SK-N-SH treated with all-trans-retinoic acid at 6 μM for 48 hours (cell line): Measurements from ENCODE around the gene ZC2HC1C.

Experiments
- CSRNP3 ChIP-seq: fragments of 250-450 bp; sonication (Bioruptor Pico); IDR thresholded peaks from 2 replicates; pipeline ENCODE4 v1.5.1; 2021; ENCODE audit warnings: mild to moderate bottlenecking, moderate library complexity
- ISL1 ChIP-seq: fragments of 250-450 bp; sonication (Bioruptor Pico); IDR thresholded peaks from 2 replicates; pipeline ENCODE4 v2.1.2; 2022; ENCODE audit warnings: mild to moderate bottlenecking, moderate library complexity
- OSR1 ChIP-seq: fragments of 250-450 bp; sonication (Bioruptor Pico); IDR thresholded peaks from 2 replicates; pipeline ENCODE4 v1.8.0; 2022; ENCODE audit warnings: moderate library complexity, mild to moderate bottlenecking, inconsistent platforms
- RARB ChIP-seq: fragments of 250-450 bp; sonication (Bioruptor Pico); IDR thresholded peaks from 2 replicates; pipeline ENCODE4 v1.8.0; 2021; ENCODE audit warnings: mild to moderate bottlenecking, moderate library complexity
- SNAI2 ChIP-seq: fragments of 250-450 bp; sonication (Bioruptor Pico); IDR thresholded peaks from 2 replicates; pipeline ENCODE4 v1.5.0; 2020; ENCODE audit warnings: mild to moderate bottlenecking, moderate library complexity
- TCF4 ChIP-seq: fragments of 250-450 bp; sonication (Bioruptor Pico); IDR thresholded peaks from 2 replicates; pipeline ENCODE4 v1.8.0; 2021; ENCODE audit warnings: mild to moderate bottlenecking, moderate library complexity, borderline replicate concordance
- ZFP30 ChIP-seq: fragments of 450-650 bp; formaldehyde crosslinking; IDR thresholded peaks from 2 replicates; pipeline ENCODE4 v1.5.0; 2022; ENCODE audit warnings: mild to moderate bottlenecking, moderate library complexity
- ZNF565 ChIP-seq: fragments of 450-650 bp; formaldehyde crosslinking; conservative IDR thresholded peaks from 2 replicates; pipeline ENCODE4 v1.5.0; 2020; ENCODE audit warnings: low read depth, mild to moderate bottlenecking, moderate library complexity
- TF ChIP-seq, protein P1 (sequence below): fragments of 250-450 bp; sonication (Bioruptor Pico); IDR thresholded peaks from 2 replicates; pipeline ENCODE4 v1.8.0; 2020; ENCODE audit warnings: mild to moderate bottlenecking, moderate library complexity, borderline replicate concordance
- TF ChIP-seq, protein P2 (sequence below): fragments of 250-450 bp; sonication (Bioruptor Pico); IDR thresholded peaks from 2 replicates; pipeline ENCODE4 v1.8.0; 2021; ENCODE audit warnings: low read depth, mild to moderate bottlenecking, moderate library complexity, borderline replicate concordance
- TF ChIP-seq, protein P3 (sequence below): fragments of 250-450 bp; sonication (Bioruptor Pico); IDR thresholded peaks from 2 replicates; pipeline ENCODE4 v1.5.0; 2020; ENCODE audit warnings: mild to moderate bottlenecking, moderate library complexity

- no peak for TF ChIP-seq RARB
- TF ChIP-seq TCF4 (CRISPR knock-in tag), result peak; percentile 74
- no peak for TF ChIP-seq ZNF565
- TF ChIP-seq, protein P1, sequence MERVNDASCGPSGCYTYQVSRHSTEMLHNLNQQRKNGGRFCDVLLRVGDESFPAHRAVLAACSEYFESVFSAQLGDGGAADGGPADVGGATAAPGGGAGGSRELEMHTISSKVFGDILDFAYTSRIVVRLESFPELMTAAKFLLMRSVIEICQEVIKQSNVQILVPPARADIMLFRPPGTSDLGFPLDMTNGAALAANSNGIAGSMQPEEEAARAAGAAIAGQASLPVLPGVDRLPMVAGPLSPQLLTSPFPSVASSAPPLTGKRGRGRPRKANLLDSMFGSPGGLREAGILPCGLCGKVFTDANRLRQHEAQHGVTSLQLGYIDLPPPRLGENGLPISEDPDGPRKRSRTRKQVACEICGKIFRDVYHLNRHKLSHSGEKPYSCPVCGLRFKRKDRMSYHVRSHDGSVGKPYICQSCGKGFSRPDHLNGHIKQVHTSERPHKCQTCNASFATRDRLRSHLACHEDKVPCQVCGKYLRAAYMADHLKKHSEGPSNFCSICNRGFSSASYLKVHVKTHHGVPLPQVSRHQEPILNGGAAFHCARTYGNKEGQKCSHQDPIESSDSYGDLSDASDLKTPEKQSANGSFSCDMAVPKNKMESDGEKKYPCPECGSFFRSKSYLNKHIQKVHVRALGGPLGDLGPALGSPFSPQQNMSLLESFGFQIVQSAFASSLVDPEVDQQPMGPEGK (CRISPR knock-in tag), result peak; percentile 81
- TF ChIP-seq, protein P2, sequence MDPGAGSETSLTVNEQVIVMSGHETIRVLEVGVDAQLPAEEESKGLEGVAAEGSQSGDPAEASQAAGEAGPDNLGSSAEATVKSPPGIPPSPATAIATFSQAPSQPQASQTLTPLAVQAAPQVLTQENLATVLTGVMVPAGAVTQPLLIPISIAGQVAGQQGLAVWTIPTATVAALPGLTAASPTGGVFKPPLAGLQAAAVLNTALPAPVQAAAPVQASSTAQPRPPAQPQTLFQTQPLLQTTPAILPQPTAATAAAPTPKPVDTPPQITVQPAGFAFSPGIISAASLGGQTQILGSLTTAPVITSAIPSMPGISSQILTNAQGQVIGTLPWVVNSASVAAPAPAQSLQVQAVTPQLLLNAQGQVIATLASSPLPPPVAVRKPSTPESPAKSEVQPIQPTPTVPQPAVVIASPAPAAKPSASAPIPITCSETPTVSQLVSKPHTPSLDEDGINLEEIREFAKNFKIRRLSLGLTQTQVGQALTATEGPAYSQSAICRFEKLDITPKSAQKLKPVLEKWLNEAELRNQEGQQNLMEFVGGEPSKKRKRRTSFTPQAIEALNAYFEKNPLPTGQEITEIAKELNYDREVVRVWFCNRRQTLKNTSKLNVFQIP (CRISPR knock-in tag), result peak; percentile 59; the same call in 1 of the 2 replicates
- no peak; the same call in 1 of the 2 replicates for TF ChIP-seq ZFP30 (CRISPR knock-in tag)
- TF ChIP-seq ISL1 (CRISPR knock-in tag), result peak; percentile 96
- TF ChIP-seq, protein P3, sequence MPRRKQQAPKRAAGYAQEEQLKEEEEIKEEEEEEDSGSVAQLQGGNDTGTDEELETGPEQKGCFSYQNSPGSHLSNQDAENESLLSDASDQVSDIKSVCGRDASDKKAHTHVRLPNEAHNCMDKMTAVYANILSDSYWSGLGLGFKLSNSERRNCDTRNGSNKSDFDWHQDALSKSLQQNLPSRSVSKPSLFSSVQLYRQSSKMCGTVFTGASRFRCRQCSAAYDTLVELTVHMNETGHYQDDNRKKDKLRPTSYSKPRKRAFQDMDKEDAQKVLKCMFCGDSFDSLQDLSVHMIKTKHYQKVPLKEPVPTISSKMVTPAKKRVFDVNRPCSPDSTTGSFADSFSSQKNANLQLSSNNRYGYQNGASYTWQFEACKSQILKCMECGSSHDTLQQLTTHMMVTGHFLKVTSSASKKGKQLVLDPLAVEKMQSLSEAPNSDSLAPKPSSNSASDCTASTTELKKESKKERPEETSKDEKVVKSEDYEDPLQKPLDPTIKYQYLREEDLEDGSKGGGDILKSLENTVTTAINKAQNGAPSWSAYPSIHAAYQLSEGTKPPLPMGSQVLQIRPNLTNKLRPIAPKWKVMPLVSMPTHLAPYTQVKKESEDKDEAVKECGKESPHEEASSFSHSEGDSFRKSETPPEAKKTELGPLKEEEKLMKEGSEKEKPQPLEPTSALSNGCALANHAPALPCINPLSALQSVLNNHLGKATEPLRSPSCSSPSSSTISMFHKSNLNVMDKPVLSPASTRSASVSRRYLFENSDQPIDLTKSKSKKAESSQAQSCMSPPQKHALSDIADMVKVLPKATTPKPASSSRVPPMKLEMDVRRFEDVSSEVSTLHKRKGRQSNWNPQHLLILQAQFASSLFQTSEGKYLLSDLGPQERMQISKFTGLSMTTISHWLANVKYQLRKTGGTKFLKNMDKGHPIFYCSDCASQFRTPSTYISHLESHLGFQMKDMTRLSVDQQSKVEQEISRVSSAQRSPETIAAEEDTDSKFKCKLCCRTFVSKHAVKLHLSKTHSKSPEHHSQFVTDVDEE (CRISPR knock-in tag), result peak; percentile 72
- TF ChIP-seq OSR1 (CRISPR knock-in tag), result no peak
- no peak for TF ChIP-seq SNAI2 (CRISPR knock-in tag)
- TF ChIP-seq CSRNP3 (CRISPR knock-in tag), result no peak
Observed at GRCh38 chr14:75059642-75060041, 9.8 kb upstream of the ZC2HC1C start.
